ENCODE data around the gene SH3RF3.

The SH3RF3 gene

DNA sequence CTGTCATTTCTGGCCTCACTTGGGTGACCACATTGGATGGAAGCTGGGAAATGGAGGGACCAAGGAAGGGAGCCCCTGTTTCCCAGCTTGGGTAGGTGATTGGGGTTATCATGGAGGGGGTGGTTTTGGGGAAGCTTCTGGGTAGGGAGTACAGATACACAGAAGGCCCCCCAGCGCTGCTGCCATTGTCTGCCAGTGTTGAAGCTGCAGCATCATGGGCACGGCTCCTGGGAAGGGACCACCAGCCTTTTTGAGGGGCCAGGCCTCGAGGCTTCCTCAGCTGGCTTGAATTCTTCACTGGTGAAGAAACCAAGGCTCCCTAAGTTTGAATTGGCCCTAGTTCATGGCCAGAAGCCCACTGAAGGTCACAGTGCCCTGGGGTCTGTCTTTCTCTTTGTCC lies 25.2 kb downstream of the SH3RF3 start:
- Histone ChIP-seq H3K4me3 (IDR thresholded peaks at IDR 0.05; ENCODE audit: insufficient read depth, low read depth, low read length) (no peak overlapping the region), H3K27me3 (ENCODE audit: insufficient read depth, low read depth) (no peaks in the 10 kb centered on the region), H3K79me2 (ENCODE audit: insufficient read depth, low read depth) (no peaks in the 10 kb centered on the region), H3K4me2 (no peak overlapping the region), H2AFZ (ENCODE audit: low read depth) (no peak overlapping the region), H3K4me1 (ENCODE audit: low read depth, poor library complexity, severe bottlenecking) (no peaks in the 10 kb centered on the region), H4K20me1 (ENCODE audit: insufficient read depth) (no peaks in the 10 kb centered on the region), H3K27ac (no peak overlapping the region), H3K9ac (no peak overlapping the region), H3K36me3 (ENCODE audit: insufficient read depth) (no peaks in the 10 kb centered on the region)
- TF ChIP-seq CTCF (conservative IDR thresholded peaks at IDR 0.05; ENCODE audit: low read depth, low read length), result no peak

- Histone ChIP-seq H3K27ac (no peak overlapping the region), H3K4me3 (IDR thresholded peaks at IDR 0.05; ENCODE audit: insufficient read depth, low read depth, low read length) (no peak overlapping the region), H3K27me3 (ENCODE audit: insufficient read depth, low read depth) (no peaks in the 10 kb centered on the region), H3K36me3 (ENCODE audit: insufficient read depth) (no peaks in the 10 kb centered on the region), H3K4me1 (ENCODE audit: low read depth, poor library complexity, severe bottlenecking) (no peaks in the 10 kb centered on the region), H3K9ac (no peak overlapping the region), H3K79me2 (ENCODE audit: insufficient read depth, low read depth) (no peaks in the 10 kb centered on the region), H2AFZ (ENCODE audit: low read depth) (no peak overlapping the region), H3K4me2 (no peak overlapping the region), H4K20me1 (ENCODE audit: insufficient read depth) (no peaks in the 10 kb centered on the region)
- no peak for TF ChIP-seq CTCF (conservative IDR thresholded peaks at IDR 0.05; ENCODE audit: low read depth, low read length)
These were observed 26.8 kb downstream of the SH3RF3 start for GRCh38 chr2:109155553-109156451.

DNA sequence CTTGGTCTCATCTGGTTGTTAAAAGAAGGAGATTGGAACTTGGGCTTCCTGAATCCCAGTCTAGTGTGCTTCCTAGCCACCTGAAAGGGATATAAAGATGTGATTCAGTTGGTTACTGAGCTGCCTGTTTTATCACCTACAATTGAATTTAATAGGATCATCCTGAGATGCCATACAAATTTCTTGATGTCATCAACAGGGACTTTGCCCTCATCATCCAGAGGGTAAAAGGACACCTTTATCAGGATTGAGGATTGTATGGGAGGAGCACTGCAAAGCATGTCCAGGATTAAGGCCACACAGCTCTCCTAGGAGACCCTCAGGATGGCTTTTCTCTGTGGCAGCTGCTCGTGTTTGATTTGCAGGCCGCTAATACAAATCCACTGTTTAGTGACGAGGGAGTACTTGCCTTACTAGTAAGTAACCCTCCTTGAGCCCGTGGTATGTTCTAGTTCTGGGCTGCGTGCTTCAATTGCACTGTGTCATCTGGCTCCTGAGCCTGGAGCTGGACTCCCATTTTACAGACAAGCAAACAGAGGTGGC lies 28.6 kb downstream of the SH3RF3 start:
- no peaks in the 10 kb centered on the region for H3K79me2 ChIP-seq (ENCODE audit: insufficient read depth, low read depth)
- H3K27me3 ChIP-seq (ENCODE audit: insufficient read depth, low read depth), result no peaks in the 10 kb centered on the region
- H3K4me3 ChIP-seq (IDR thresholded peaks at IDR 0.05; ENCODE audit: insufficient read depth, low read depth, low read length), result no peak overlapping the region
- H4K20me1 ChIP-seq (ENCODE audit: insufficient read depth), result no peaks in the 10 kb centered on the region
- no peak overlapping the region for H2AFZ ChIP-seq (ENCODE audit: low read depth)
- no peaks in the 10 kb centered on the region for H3K36me3 ChIP-seq (ENCODE audit: insufficient read depth)
- no peak for TF ChIP-seq CTCF (conservative IDR thresholded peaks at IDR 0.05; ENCODE audit: low read depth, low read length)
- H3K4me1 ChIP-seq (ENCODE audit: low read depth, poor library complexity, severe bottlenecking), result no peaks in the 10 kb centered on the region
- H3K27ac ChIP-seq, result no peak overlapping the region
- no peak overlapping the region for H3K9ac ChIP-seq
- no peak overlapping the region for H3K4me2 ChIP-seq

DNA sequence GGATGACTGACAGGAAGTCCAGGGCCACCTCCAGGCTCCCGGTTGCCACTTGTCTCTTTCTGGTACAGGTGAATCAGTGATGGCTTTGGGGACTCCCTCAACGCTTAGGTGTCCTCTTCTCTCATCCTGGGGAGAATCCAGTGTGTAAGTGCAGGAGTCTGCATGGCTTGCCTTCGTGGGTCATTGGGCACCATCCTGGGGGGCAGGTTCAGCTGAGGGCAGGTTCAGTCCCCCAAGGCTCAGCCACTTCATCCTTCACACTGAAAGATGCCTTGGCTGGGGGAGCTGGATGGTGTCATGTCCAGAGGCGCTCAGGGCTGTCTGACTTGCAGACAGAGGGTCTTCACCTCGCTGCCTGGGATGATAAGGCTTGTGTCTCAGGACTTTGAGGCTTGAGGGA lies 29.2 kb downstream of the SH3RF3 start:
- H3K4me3 ChIP-seq (IDR thresholded peaks at IDR 0.05; ENCODE audit: insufficient read depth, low read depth, low read length), result no peak overlapping the region
- H3K4me1 ChIP-seq (ENCODE audit: low read depth, poor library complexity, severe bottlenecking), result no peaks in the 10 kb centered on the region
- H3K9ac ChIP-seq, result no peak overlapping the region
- no peaks in the 10 kb centered on the region for H3K36me3 ChIP-seq (ENCODE audit: insufficient read depth)
- H3K4me2 ChIP-seq, result no peak overlapping the region
- no peak overlapping the region for H2AFZ ChIP-seq (ENCODE audit: low read depth)
- no peaks in the 10 kb centered on the region for H3K79me2 ChIP-seq (ENCODE audit: insufficient read depth, low read depth)
- H3K27ac ChIP-seq, result no peak overlapping the region
- no peaks in the 10 kb centered on the region for H4K20me1 ChIP-seq (ENCODE audit: insufficient read depth)
- no peak for TF ChIP-seq CTCF (conservative IDR thresholded peaks at IDR 0.05; ENCODE audit: low read depth, low read length)
- no peaks in the 10 kb centered on the region for H3K27me3 ChIP-seq (ENCODE audit: insufficient read depth, low read depth)

Measured in KMS-11 (cell line).